ENCODE results near the gene AP5S1. TPM values are rescaled to one million over a fixed set of nuclear protein-coding genes. Genes with fewer than 3 reads are reported as not detected.

AP5S1 gene
- total and polyA plus RNA-seq, 2 of the 13 experiments (the other 11 are each of a cell fraction or from before 2014, with no cell fraction given), result 7.9 to 23.2 TPM

DNA sequence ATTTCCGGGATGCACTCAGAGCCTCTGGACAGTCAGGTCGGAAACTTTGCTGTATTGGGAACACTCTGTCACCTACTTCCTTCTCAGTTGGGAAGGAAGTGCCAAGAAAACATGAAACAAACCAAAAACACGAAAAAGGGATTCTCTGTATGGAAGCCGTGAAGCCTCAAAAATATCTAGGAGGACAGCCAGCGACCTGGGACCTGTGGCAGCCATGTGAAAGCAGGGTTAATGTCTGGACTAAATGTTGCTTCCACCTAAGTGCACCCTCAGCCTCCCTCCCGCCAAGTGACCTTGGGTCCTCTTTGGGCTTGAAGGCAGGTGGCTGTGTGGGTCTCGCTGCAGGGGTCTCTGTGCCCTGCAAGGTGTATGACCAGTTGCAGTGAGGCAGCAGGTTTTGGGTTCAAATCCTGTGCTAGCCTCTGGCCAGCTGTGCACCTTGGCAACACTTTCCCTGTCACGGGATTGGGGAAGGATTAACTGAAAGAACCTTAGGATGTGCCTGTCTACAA, 27.1 kb downstream of the AP5S1 start (continued):
- TF ChIP-seq TSC22D2 (CRISPR knock-in tag; IDR thresholded peaks at IDR 0.05; ENCODE audit: borderline replicate concordance) (0 out of 2 replicates have a peak, but pooled peaks have one; percentile 1), ZNF549 (CRISPR knock-in tag; IDR thresholded peaks at IDR 0.05) (no peak), RAD51 (IDR thresholded peaks at IDR 0.05; ENCODE audit: borderline replicate concordance) (no peak), HNF4G (IDR thresholded peaks at IDR 0.05; ENCODE audit: borderline replicate concordance, low read depth, low read length) (no peak), HNF4G (CRISPR knock-in tag; IDR thresholded peaks at IDR 0.05; ENCODE audit: borderline replicate concordance, low read depth) (no peak), HNRNPK (IDR thresholded peaks at IDR 0.05; ENCODE audit: low read depth, low read length, poor library complexity, severe bottlenecking) (no peak), DPF2 (CRISPR knock-in tag; IDR thresholded peaks at IDR 0.05; ENCODE audit: borderline replicate concordance, low read depth) (no peak), GTF3A (CRISPR knock-in tag; conservative IDR thresholded peaks at IDR 0.05) (no peak; the same call in 1 of the 2 replicates), ISL2 (CRISPR knock-in tag; IDR thresholded peaks at IDR 0.05) (no peak), SOX13 (IDR thresholded peaks at IDR 0.05) (no peak), SOX13 (CRISPR knock-in tag; conservative IDR thresholded peaks at IDR 0.05 in 1 of 2, IDR thresholded peaks at IDR 0.05 in 1 of 2) (0 out of 4 replicates have a peak, but pooled peaks of 1 of the 2 experiments have one; percentile 2), TRIM24 (CRISPR knock-in tag; IDR thresholded peaks at IDR 0.05) (no peak), MAZ (IDR thresholded peaks at IDR 0.05; ENCODE audit: borderline replicate concordance, low read depth, low read length) (no peak), MAZ (CRISPR knock-in tag; IDR thresholded peaks at IDR 0.05; ENCODE audit: low read depth) (no peak), ZNF235 (CRISPR knock-in tag; IDR thresholded peaks at IDR 0.05; ENCODE audit: borderline replicate concordance) (no peak), ZNF670 (CRISPR knock-in tag; IDR thresholded peaks at IDR 0.05; ENCODE audit: borderline replicate concordance) (no peak)
- TF ChIP-seq, protein P1, sequence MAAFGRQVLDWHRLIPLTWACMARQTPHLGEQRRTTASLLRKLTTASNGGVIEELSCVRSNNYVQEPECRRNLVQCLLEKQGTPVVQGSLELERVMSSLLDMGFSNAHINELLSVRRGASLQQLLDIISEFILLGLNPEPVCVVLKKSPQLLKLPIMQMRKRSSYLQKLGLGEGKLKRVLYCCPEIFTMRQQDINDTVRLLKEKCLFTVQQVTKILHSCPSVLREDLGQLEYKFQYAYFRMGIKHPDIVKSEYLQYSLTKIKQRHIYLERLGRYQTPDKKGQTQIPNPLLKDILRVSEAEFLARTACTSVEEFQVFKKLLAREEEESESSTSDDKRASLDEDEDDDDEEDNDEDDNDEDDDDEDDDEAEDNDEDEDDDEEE (CRISPR knock-in tag; IDR thresholded peaks at IDR 0.05), result no peak
- TF ChIP-seq, protein P2, sequence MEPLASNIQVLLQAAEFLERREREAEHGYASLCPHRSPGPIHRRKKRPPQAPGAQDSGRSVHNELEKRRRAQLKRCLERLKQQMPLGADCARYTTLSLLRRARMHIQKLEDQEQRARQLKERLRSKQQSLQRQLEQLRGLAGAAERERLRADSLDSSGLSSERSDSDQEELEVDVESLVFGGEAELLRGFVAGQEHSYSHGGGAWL (CRISPR knock-in tag; IDR thresholded peaks at IDR 0.05), result no peak
- TF ChIP-seq, protein P3, sequence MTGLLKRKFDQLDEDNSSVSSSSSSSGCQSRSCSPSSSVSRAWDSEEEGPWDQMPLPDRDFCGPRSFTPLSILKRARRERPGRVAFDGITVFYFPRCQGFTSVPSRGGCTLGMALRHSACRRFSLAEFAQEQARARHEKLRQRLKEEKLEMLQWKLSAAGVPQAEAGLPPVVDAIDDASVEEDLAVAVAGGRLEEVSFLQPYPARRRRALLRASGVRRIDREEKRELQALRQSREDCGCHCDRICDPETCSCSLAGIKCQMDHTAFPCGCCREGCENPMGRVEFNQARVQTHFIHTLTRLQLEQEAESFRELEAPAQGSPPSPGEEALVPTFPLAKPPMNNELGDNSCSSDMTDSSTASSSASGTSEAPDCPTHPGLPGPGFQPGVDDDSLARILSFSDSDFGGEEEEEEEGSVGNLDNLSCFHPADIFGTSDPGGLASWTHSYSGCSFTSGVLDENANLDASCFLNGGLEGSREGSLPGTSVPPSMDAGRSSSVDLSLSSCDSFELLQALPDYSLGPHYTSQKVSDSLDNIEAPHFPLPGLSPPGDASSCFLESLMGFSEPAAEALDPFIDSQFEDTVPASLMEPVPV (CRISPR knock-in tag; IDR thresholded peaks at IDR 0.05), result no peak
- TF ChIP-seq, protein P4, sequence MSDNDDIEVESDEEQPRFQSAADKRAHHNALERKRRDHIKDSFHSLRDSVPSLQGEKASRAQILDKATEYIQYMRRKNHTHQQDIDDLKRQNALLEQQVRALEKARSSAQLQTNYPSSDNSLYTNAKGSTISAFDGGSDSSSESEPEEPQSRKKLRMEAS (IDR thresholded peaks at IDR 0.05), result no peak
- TF ChIP-seq, protein P5, sequence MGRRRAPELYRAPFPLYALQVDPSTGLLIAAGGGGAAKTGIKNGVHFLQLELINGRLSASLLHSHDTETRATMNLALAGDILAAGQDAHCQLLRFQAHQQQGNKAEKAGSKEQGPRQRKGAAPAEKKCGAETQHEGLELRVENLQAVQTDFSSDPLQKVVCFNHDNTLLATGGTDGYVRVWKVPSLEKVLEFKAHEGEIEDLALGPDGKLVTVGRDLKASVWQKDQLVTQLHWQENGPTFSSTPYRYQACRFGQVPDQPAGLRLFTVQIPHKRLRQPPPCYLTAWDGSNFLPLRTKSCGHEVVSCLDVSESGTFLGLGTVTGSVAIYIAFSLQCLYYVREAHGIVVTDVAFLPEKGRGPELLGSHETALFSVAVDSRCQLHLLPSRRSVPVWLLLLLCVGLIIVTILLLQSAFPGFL (CRISPR knock-in tag; IDR thresholded peaks at IDR 0.05), result no peak
- TF ChIP-seq, protein P6, sequence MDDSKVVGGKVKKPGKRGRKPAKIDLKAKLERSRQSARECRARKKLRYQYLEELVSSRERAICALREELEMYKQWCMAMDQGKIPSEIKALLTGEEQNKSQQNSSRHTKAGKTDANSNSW (CRISPR knock-in tag; IDR thresholded peaks at IDR 0.05; ENCODE audit: borderline replicate concordance), result 0 out of 2 replicates have a peak, but pooled peaks have one; percentile 84
- TF ChIP-seq, protein P7, sequence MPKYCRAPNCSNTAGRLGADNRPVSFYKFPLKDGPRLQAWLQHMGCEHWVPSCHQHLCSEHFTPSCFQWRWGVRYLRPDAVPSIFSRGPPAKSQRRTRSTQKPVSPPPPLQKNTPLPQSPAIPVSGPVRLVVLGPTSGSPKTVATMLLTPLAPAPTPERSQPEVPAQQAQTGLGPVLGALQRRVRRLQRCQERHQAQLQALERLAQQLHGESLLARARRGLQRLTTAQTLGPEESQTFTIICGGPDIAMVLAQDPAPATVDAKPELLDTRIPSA (CRISPR knock-in tag; IDR thresholded peaks at IDR 0.05; ENCODE audit: borderline replicate concordance), result no peak
- TF ChIP-seq, protein P8, sequence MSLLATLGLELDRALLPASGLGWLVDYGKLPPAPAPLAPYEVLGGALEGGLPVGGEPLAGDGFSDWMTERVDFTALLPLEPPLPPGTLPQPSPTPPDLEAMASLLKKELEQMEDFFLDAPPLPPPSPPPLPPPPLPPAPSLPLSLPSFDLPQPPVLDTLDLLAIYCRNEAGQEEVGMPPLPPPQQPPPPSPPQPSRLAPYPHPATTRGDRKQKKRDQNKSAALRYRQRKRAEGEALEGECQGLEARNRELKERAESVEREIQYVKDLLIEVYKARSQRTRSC (CRISPR knock-in tag; IDR thresholded peaks at IDR 0.05; ENCODE audit: low read depth), result no peak

All from HepG2 (cell line).